ENCODE data around the gene SLC10A6.

SLC10A6 gene

DNA sequence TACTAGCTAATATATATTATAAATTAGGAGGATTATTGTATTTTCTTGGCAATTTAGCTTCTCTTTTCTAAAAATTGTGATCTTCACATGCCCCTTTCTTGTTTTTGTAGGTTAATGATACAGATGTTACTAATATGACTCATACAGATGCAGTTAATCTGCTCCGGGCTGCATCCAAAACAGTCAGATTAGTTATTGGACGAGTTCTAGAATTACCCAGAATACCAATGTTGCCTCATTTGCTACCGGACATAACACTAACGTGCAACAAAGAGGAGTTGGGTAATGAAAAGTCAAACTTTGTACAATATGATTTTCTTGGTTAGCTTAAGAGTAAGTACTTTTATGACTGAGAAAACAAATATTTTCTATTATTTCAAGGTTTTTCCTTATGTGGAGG, 74.1 kb downstream of the SLC10A6 start:
- no peak for DNase-seq
